C4-2B (cell line): Measurements from ENCODE around the gene GAK.

Source experiments
- H3K27ac ChIP-seq: fragments of 450-650 bp; 2 replicates; pipeline ENCODE4 v1.5.1; 2017
- ZFX ChIP-seq: fragments of 450-650 bp; IDR thresholded peaks from 2 replicates; pipeline ENCODE4 v1.6.1; 2017
- TF ChIP-seq, protein P1 (sequence below): fragments of 450-650 bp; conservative IDR thresholded peaks from 2 replicates; pipeline ENCODE4 v1.5.1; 2017; ENCODE audit warnings: mild to moderate bottlenecking

Gene GAK

DNA sequence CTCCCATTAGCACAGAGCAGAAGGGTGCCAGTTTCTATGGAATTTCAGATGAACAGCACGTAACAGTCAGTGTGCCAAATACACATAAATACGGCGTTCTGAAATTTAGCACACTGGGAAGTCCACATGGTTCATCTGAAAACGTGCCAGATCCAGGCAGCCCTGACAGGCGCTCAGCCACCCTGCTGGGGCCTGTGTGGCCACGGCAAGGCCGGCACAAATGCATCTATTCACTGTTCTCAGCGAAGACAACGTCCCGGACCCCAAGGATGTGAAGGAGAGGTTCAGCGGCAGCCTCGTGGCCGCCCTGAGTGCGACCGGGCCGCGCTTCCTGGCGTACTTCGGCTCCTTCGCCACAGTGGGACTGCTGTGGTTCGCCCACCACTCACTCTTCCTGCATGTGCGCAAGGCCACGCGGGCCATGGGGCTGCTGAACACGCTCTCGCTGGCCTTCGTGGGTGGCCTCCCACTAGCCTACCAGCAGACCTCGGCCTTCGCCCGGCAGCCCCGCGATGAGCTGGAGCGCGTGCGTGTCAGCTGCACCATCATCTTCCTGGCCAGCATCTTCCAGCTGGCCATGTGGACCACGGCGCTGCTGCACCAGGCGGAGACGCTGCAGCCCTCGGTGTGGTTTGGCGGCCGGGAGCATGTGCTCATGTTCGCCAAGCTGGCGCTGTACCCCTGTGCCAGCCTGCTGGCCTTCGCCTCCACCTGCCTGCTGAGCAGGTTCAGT, 25.6 kb upstream of the GAK start:
- H3K27ac ChIP-seq: no peak overlapping the region
- TF ChIP-seq, protein P1, sequence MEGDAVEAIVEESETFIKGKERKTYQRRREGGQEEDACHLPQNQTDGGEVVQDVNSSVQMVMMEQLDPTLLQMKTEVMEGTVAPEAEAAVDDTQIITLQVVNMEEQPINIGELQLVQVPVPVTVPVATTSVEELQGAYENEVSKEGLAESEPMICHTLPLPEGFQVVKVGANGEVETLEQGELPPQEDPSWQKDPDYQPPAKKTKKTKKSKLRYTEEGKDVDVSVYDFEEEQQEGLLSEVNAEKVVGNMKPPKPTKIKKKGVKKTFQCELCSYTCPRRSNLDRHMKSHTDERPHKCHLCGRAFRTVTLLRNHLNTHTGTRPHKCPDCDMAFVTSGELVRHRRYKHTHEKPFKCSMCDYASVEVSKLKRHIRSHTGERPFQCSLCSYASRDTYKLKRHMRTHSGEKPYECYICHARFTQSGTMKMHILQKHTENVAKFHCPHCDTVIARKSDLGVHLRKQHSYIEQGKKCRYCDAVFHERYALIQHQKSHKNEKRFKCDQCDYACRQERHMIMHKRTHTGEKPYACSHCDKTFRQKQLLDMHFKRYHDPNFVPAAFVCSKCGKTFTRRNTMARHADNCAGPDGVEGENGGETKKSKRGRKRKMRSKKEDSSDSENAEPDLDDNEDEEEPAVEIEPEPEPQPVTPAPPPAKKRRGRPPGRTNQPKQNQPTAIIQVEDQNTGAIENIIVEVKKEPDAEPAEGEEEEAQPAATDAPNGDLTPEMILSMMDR: no peak
- no peak for TF ChIP-seq ZFX

DNA sequence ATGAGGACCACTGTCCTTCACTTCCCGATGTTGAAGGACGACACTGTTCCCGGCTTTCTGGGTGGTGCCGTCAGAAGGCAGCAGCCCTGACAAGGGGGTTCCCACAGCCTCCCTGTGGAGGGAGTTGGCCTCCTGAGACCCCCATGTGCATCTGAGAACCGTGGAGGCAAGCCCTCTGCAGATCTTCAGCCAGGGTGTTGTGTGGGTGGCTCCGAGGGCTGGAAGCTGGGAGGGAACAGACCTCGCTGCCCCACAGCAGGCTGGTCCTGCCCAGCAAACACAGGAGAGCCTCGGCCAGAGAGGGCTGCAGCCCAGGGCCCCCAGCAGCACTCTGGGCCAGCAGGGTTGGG, 25.1 kb upstream of the GAK start:
- no peak overlapping the region for H3K27ac ChIP-seq
- no peak for TF ChIP-seq ZFX
- TF ChIP-seq, protein P1: no peak

DNA sequence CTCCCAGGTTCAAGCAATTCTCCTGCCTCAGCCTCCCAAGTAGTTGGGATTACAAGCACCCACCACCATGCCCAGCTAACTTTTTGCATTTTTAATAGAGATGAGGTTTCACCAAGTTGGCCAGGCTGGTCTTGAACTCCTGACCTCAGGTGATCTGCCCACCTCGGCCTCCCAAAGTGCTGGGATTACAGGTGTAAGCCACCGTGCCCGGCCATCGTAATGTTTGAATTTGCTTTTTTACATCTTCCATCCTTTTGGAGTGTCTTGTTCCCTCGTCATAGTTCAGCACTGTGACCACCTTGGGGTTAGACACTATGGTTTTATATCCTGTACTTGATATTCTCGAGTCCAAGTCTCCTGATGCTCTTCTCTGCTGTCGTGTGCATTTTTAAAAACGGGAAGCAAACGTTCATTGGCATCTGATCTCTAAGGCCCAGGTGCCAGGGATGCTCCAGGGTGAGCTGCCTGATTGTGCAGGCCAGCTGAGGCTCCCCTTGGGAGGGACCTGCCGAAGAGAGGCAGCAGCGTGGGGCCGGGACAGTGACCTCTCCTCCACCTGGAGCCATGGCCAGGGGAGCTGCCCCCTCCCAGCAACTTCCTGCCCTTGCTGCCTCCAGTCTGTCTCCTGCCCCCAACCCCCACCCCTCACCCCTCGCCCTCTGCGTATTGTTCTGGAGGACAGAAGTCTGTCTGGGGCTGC, 24.6 kb upstream of the GAK start:
- no peak overlapping the region for H3K27ac ChIP-seq
- no peak for TF ChIP-seq ZFX

DNA sequence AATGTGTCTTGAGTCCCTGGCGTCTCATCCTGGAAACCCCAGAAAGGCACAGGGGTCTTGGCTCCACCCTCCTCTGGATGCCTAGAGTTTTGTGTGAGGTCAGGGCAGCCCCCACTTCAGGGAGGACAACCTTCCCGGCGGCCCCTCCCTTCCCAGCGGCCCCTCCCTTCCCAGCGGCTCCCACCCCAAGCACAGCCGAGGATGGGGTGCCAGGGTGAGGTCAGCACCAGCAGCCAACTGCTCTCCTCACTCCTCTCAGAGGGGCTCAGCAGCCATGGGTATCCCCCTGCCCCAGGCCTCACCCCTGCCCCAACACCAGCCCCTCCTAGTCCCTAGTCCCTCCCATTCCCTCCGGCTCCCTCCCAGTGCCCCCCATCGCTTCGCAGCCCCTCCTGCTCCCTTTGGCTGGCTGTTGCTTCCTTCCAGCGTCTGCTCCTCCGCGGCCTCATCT, 23.8 kb upstream of the GAK start:
- no peak for TF ChIP-seq ZFX
- TF ChIP-seq, protein P1: no peak
- H3K27ac ChIP-seq: no peak overlapping the region

DNA sequence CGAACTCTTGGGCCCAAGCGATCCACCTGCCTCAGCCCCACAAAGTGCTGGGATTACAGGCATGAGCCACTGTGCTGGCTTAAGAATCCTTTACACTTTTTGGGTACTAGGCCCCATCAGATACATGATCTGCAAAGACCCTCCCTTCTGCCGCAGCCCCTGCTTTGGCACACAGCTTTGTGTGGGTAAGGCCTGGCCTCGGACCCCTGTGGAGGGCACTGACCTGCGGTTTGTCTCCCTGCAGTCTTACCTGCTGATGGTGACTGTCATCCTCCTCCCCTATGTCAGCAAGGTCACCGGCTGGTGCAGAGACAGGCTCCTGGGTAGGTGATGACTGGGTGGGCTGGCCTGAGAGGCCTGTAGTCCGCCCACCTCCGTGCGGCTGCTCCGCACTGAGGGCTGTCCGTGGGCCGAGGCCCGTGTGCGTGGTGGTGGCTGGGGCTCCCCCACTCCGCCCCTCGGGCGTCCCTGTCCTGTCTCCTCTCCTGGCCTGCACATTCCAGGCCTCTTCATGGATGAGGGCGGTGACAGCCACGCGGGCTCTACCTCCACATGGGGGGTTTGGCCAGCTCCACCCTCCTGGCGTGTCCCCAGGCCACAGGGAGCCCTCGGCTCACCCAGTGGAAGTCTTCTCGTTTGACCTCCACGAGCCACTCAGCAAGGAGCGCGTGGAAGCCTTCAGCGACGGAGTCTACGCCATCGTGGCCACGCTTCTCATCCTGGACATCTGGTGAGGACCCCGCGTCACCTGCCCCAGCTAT, 23.2 kb upstream of the GAK start:
- TF ChIP-seq, protein P1: no peak
- TF ChIP-seq ZFX: no peak
- no peak overlapping the region for H3K27ac ChIP-seq

DNA sequence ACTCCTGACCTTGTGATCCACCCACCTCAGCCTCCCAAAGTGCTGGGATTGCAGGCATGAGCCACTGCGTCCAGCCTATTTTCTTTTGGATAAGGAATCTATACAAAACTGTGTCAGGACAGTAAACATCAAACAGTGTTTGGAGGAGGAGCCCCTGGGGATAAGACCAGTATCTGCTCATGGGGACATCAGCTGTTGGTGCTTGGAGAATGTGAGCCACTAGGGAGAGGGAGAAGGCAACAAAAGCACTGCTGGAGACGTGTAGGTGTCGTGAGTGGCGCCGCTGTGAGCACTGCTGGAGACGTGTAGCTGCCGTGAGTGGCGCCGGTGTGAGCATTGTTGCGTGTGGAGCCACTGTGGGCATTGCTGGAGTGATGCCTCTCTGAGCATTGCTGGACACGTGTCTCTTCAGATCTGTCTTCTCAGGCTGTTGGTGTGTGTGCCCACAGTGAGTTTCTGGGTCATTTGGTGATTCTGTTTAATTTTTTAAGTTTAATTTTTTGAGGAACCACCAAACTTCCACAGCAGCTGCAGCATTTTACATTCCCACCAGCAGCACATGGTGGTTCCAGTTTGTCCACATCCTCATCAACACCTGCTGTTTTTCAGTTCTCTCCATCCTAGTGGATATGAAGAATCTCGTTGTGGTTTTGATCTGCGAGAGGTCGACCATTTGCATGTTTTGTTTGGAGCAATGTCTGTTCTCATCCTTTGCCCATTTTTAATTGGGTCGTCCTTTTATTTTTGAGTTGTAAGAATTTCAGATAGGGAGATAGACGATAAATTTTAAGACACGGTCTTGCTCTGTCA, 22.3 kb upstream of the GAK start:
- H3K27ac ChIP-seq: no peak overlapping the region
- no peak for TF ChIP-seq ZFX
- TF ChIP-seq, protein P1: no peak

DNA sequence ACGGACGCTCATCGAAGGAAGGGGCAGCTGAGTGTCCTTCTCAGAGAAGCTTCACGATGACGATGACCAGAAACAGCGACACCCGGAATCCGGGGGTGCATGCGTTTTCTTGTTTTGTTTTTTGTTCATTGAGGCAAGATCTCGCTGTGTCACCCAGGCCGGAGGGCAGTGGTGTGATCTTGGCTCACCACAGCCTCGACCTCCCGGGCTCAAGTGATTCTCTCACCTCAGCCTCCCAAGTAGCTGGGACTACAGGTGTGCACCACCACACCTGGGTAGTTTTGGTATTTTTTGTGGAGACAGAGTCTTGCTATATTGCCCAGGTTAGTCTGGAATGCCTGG, 21.4 kb upstream of the GAK start:
- no peak overlapping the region for H3K27ac ChIP-seq
- TF ChIP-seq, protein P1: no peak
- no peak for TF ChIP-seq ZFX
